Activated T-helper 1 cell treated with anti-CD3 and anti-CD28 coated beads, Interleukin-2, amount 50 U/mL, for 16 hours (primary cell): ENCODE data around the gene CTNNA3.
"Not testable (repeated sequence)": the region's sequence is repeated elsewhere in the genome, so short reads cannot be mapped to it uniquely, and the experiment has no call there.

ENCODE experiments used
- DNase-seq, 2 donors: peaks; one replicate each; pipeline ENCODE4 v3.0.0-alpha.2; 2020; ENCODE audit warnings: low read depth in 1 of 2, low spot score in 1 of 2

CTNNA3 gene

GRCh38 chr10:67696029-67696428, at the start of gene CTNNA3:
Gene CTNNA3, minus strand, starts transcription at chr10:67696195.
- no peak for DNase-seq

GRCh38 chr10:67735430-67735829, 39.4 kb upstream of the CTNNA3 start:
- DNase-seq = no peak

GRCh38 chr10:67733511-67733910, 37.5 kb upstream of the CTNNA3 start:
- no peak for DNase-seq

GRCh38 chr10:67725567-67725966, 29.6 kb upstream of the CTNNA3 start:
- DNase-seq = no peak

GRCh38 chr10:67723601-67724000, 27.6 kb upstream of the CTNNA3 start:
- DNase-seq = no peak

- DNase-seq = no peak
These were observed 26.1 kb upstream of the CTNNA3 start for GRCh38 chr10:67722113-67722512.

GRCh38 chr10:67716455-67716854, 20.5 kb upstream of the CTNNA3 start:
- DNase-seq = not testable (repeated sequence)

- no peak for DNase-seq
These were observed 9.9 kb upstream of the CTNNA3 start for GRCh38 chr10:67705921-67706320.

GRCh38 chr10:67699613-67700270, 3.7 kb upstream of the CTNNA3 start:
- not testable (repeated sequence) for DNase-seq

GRCh38 chr10:67698164-67698563, 2.2 kb upstream of the CTNNA3 start:
- DNase-seq = no peak

- no peak for DNase-seq
These were observed 1.7 kb upstream of the CTNNA3 start for GRCh38 chr10:67697724-67698131.

GRCh38 chr10:67696679-67697078, 684 bp upstream of the CTNNA3 start:
- DNase-seq = no peak

GRCh38 chr10:67695555-67695954, 440 bp downstream of the CTNNA3 start:
- DNase-seq = no peak

GRCh38 chr10:67691861-67692260, 4.1 kb downstream of the CTNNA3 start:
- not testable (repeated sequence) for DNase-seq

- DNase-seq = not testable (repeated sequence)
These were observed 5.5 kb downstream of the CTNNA3 start for GRCh38 chr10:67690540-67690939.

GRCh38 chr10:67684140-67684539, 11.9 kb downstream of the CTNNA3 start:
- not testable (repeated sequence) for DNase-seq

GRCh38 chr10:67678335-67678974, 17.5 kb downstream of the CTNNA3 start:
- no peak for DNase-seq

- DNase-seq = no peak
These were observed 19.7 kb downstream of the CTNNA3 start for GRCh38 chr10:67676208-67676825.

GRCh38 chr10:67670401-67670800, 25.6 kb downstream of the CTNNA3 start:
- no peak for DNase-seq

GRCh38 chr10:67669978-67670377, 26.0 kb downstream of the CTNNA3 start:
- DNase-seq = no peak

GRCh38 chr10:67668448-67668847, 27.5 kb downstream of the CTNNA3 start:
- DNase-seq = no peak

GRCh38 chr10:67667035-67667425, 29.0 kb downstream of the CTNNA3 start:
- no peak for DNase-seq
